NCI-H345 treated with DMSO at 0.1 percent for 48 hours (cell line): Measurements from ENCODE around the gene VMA21.

Experiments
- DNase-seq: peaks from one replicate; lab custom pipeline; 2025; ENCODE audit not compliant: unreplicated experiment; lab: John Stamatoyannopoulos, UW

The VMA21 gene

GRCh38 chrX:151396825-151397740, at the start of gene VMA21:
Gene VMA21 (plus strand): TSS chrX:151397206. CDS start chrX:151397309, 103 bp downstream.
- peak; percentile 72 for DNase-seq

- no peak for DNase-seq
Observed at GRCh38 chrX:151359341-151359740, 37.7 kb upstream of the VMA21 start.

GRCh38 chrX:151359931-151360871, 36.8 kb upstream of the VMA21 start:
- DNase-seq = no peak

GRCh38 chrX:151363316-151363715, 33.7 kb upstream of the VMA21 start:
- no peak for DNase-seq

- DNase-seq = no peak
Observed at GRCh38 chrX:151365579-151365978, 31.4 kb upstream of the VMA21 start.

GRCh38 chrX:151370906-151371305, 26.1 kb upstream of the VMA21 start:
- no peak for DNase-seq

- DNase-seq = peak; percentile 16
Observed at GRCh38 chrX:151384807-151385206, 12.2 kb upstream of the VMA21 start.

GRCh38 chrX:151386838-151387459, 10.1 kb upstream of the VMA21 start:
- DNase-seq = no peak

GRCh38 chrX:151391722-151392121, 5.3 kb upstream of the VMA21 start:
- DNase-seq = no peak

GRCh38 chrX:151393514-151393913, 3.5 kb upstream of the VMA21 start:
- DNase-seq = no peak

GRCh38 chrX:151396042-151396824, 773 bp upstream of the VMA21 start:
- peak; percentile 66 for DNase-seq

- DNase-seq = no peak
Observed at GRCh38 chrX:151397741-151398070, 700 bp downstream of the VMA21 start.

- no peak for DNase-seq
Observed at GRCh38 chrX:151398346-151398745, 1.3 kb downstream of the VMA21 start.

GRCh38 chrX:151402719-151403390, 5.8 kb downstream of the VMA21 start:
- DNase-seq = no peak

- DNase-seq = no peak
Observed at GRCh38 chrX:151416579-151416978, 19.6 kb downstream of the VMA21 start.

GRCh38 chrX:151419782-151420181, 22.8 kb downstream of the VMA21 start:
- no peak for DNase-seq

GRCh38 chrX:151424505-151424904, 27.5 kb downstream of the VMA21 start:
- DNase-seq = no peak

GRCh38 chrX:151448509-151448908, 51.5 kb downstream of the VMA21 start:
- no peak for DNase-seq

GRCh38 chrX:151458824-151459223, 61.8 kb downstream of the VMA21 start:
- DNase-seq = no peak
